Measurements from ENCODE around the gene PACRG. TPM values are rescaled to one million over a fixed set of nuclear protein-coding genes. Genes with fewer than 3 reads are reported as not detected.

The PACRG gene
- polyA plus RNA-seq, 2 of the 4 experiments (the other 2 are of a cell fraction), result 0.14 to 0.30 TPM

DNA sequence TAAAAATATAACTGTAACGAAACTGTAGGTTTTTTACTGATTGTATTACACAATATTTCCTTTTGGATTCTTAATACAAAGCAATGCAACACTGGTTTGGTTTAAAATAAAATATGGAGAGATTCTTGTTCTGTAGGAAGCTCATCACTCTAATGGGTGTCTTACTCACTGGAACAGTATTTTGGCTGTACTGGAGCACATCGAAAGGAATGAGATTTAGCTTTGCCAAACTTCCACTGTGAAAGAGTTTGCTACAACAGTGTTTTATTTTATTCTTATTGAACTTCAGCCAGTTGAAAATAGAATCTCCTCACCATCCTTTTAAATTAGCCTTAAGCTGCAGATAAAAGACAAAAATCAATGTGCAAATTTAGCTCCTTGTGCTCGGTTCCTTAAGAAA lies 456.0 kb downstream of the PACRG start:
- POLR2A ChIA-PET, result no interaction called here
- peaks cover 9% of the 10 kb centered on the region; the same call in 2 of the 3 replicates for H3K4me1 ChIP-seq
- DNase-seq (ENCODE audit: low read depth in 1 of 2, low spot score in 1 of 2) (no peak), FAIRE-seq (no peak), ATAC-seq (no peak)
- H3K4me2 ChIP-seq, result no peak overlapping the region
- TF ChIP-seq RFX5 (IDR thresholded peaks at IDR 0.05), result no peak
- TF ChIP-seq PBX3 (IDR thresholded peaks at IDR 0.05), result no peak
- no peak for TF ChIP-seq SMC3 (IDR thresholded peaks at IDR 0.05)
- no peak for TF ChIP-seq EP300 (IDR thresholded peaks at IDR 0.05)
- TF ChIP-seq, protein P1, sequence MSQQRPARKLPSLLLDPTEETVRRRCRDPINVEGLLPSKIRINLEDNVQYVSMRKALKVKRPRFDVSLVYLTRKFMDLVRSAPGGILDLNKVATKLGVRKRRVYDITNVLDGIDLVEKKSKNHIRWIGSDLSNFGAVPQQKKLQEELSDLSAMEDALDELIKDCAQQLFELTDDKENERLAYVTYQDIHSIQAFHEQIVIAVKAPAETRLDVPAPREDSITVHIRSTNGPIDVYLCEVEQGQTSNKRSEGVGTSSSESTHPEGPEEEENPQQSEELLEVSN (IDR thresholded peaks at IDR 0.05; ENCODE audit: borderline replicate concordance, low read depth), result no peak
- no peak for TF ChIP-seq CHD4 (IDR thresholded peaks at IDR 0.05; ENCODE audit: borderline replicate concordance)
- TF ChIP-seq HEYL (CRISPR knock-in tag; IDR thresholded peaks at IDR 0.05), result no peak
- TF ChIP-seq CTCF (IDR thresholded peaks at IDR 0.05), result no peak
- no peak for TF ChIP-seq HOXB5 (CRISPR knock-in tag; IDR thresholded peaks at IDR 0.05)
- no peak for TF ChIP-seq RARB (CRISPR knock-in tag; IDR thresholded peaks at IDR 0.05)
- no peak for TF ChIP-seq ZC3H11A (IDR thresholded peaks at IDR 0.05)
- H3K27ac ChIP-seq, result no peak overlapping the region
- 70% methylated on average over 3 of the region's 3 CpGs for WGBS (ENCODE audit: missing lambda C conversion rate)
- no peaks in the 10 kb centered on the region for H3K9me3 ChIP-seq
- CTCF ChIA-PET, result no interaction called here
- no peak overlapping the region for H3K4me3 ChIP-seq

GRCh38 chr6:163185744-163186143 lies 458.0 kb downstream of the PACRG start:
- DNase-seq (ENCODE audit: low read depth in 1 of 2, low spot score in 1 of 2) (no peak), FAIRE-seq (no peak), ATAC-seq (no peak)
- Histone ChIP-seq H3K4me3 (no peak overlapping the region), H3K4me2 (no peak overlapping the region), H3K4me1 (peaks cover 7% of the 10 kb centered on the region; the same call in 2 of the 3 replicates), H3K27ac (no peak overlapping the region), H3K9me3 (no peaks in the 10 kb centered on the region)
- ChIA-PET POLR2A (no interaction called here), CTCF (no interaction called here)
- WGBS (ENCODE audit: missing lambda C conversion rate), result 72% methylated on average over 4 of the region's 4 CpGs
- no peak for TF ChIP-seq ZC3H11A (IDR thresholded peaks at IDR 0.05)
- TF ChIP-seq CHD4 (IDR thresholded peaks at IDR 0.05; ENCODE audit: borderline replicate concordance), result no peak
- TF ChIP-seq KDM5A (IDR thresholded peaks at IDR 0.05), result no peak
- no peak for TF ChIP-seq HEYL (CRISPR knock-in tag; IDR thresholded peaks at IDR 0.05)
- no peak for TF ChIP-seq ZNF302 (CRISPR knock-in tag; IDR thresholded peaks at IDR 0.05)
- no peak for TF ChIP-seq POLR2A (IDR thresholded peaks at IDR 0.05; ENCODE audit: low read length)
- TF ChIP-seq JUNB (IDR thresholded peaks at IDR 0.05), result no peak
- TF ChIP-seq EP300 (IDR thresholded peaks at IDR 0.05), result no peak
- TF ChIP-seq, protein P2, sequence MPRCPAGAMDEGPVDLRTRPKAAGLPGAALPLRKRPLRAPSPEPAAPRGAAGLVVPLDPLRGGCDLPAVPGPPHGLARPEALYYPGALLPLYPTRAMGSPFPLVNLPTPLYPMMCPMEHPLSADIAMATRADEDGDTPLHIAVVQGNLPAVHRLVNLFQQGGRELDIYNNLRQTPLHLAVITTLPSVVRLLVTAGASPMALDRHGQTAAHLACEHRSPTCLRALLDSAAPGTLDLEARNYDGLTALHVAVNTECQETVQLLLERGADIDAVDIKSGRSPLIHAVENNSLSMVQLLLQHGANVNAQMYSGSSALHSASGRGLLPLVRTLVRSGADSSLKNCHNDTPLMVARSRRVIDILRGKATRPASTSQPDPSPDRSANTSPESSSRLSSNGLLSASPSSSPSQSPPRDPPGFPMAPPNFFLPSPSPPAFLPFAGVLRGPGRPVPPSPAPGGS (IDR thresholded peaks at IDR 0.05), result no peak
- TF ChIP-seq TFCP2L1 (CRISPR knock-in tag; IDR thresholded peaks at IDR 0.05), result no peak
- TF ChIP-seq RNF2 (IDR thresholded peaks at IDR 0.05; ENCODE audit: borderline replicate concordance, low read depth), result no peak
- TF ChIP-seq FOSL2 (IDR thresholded peaks at IDR 0.05), result no peak
- no peak for TF ChIP-seq FOSL2 (CRISPR knock-in tag; IDR thresholded peaks at IDR 0.05)
- no peak for TF ChIP-seq CBX8 (IDR thresholded peaks at IDR 0.05)
- TF ChIP-seq, protein P3, sequence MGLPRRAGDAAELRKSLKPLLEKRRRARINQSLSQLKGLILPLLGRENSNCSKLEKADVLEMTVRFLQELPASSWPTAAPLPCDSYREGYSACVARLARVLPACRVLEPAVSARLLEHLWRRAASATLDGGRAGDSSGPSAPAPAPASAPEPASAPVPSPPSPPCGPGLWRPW (IDR thresholded peaks at IDR 0.05), result no peak
- TF ChIP-seq FOXS1 (CRISPR knock-in tag; IDR thresholded peaks at IDR 0.05), result no peak
- TF ChIP-seq ZSCAN20 (CRISPR knock-in tag; IDR thresholded peaks at IDR 0.05), result no peak
- no peak for TF ChIP-seq EHF (CRISPR knock-in tag; IDR thresholded peaks at IDR 0.05)
- no peak for TF ChIP-seq PBX3 (IDR thresholded peaks at IDR 0.05)
- TF ChIP-seq MAZ (IDR thresholded peaks at IDR 0.05; ENCODE audit: borderline replicate concordance, low read depth, low read length), result no peak
